ENCODE measurements around the gene CCNK. TPM values are rescaled to one million over a fixed set of nuclear protein-coding genes. Genes with fewer than 3 reads are reported as not detected.

Gene CCNK
- total RNA-seq, 1 donor from 2014 or later, result 21.9 TPM

DNA sequence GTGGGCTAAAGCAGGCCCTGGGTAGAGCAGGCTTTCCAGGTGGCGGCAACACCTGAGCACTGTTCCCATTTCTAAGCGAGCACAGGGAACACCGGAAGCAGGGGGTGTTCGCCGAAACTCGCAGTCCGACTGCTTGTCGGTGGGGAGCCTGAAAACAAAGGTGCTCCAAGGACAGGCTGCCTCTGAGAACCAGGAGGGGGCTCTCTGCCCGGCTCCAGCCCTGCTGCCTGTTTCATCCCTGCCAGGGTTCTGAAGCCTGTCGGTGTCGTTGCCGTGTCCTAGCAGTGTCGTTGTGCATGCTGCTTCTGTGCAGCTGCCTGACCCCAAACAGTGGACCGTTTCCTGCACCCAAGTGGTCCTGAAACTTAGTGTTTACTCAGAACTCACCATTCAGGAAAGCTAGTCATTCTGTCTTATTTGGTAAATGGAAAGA is 21.8 kb downstream of the CCNK start:
- Histone ChIP-seq H3K27me3 (ENCODE audit: control insufficient read depth, insufficient read depth, low read length) (no peaks in the 10 kb centered on the region), H3K4me3 (ENCODE audit: low read depth, low read length) (no peak overlapping the region), H3K36me3 (ENCODE audit: control insufficient read depth, insufficient read depth, low read length) (no peaks in the 10 kb centered on the region)
- no peak for DNase-seq (ENCODE audit: low read depth)
- TF ChIP-seq, protein P1, sequence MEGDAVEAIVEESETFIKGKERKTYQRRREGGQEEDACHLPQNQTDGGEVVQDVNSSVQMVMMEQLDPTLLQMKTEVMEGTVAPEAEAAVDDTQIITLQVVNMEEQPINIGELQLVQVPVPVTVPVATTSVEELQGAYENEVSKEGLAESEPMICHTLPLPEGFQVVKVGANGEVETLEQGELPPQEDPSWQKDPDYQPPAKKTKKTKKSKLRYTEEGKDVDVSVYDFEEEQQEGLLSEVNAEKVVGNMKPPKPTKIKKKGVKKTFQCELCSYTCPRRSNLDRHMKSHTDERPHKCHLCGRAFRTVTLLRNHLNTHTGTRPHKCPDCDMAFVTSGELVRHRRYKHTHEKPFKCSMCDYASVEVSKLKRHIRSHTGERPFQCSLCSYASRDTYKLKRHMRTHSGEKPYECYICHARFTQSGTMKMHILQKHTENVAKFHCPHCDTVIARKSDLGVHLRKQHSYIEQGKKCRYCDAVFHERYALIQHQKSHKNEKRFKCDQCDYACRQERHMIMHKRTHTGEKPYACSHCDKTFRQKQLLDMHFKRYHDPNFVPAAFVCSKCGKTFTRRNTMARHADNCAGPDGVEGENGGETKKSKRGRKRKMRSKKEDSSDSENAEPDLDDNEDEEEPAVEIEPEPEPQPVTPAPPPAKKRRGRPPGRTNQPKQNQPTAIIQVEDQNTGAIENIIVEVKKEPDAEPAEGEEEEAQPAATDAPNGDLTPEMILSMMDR (IDR thresholded peaks at IDR 0.05; ENCODE audit: insufficient read depth, low read length, poor library complexity, severe bottlenecking), result no peak

DNA sequence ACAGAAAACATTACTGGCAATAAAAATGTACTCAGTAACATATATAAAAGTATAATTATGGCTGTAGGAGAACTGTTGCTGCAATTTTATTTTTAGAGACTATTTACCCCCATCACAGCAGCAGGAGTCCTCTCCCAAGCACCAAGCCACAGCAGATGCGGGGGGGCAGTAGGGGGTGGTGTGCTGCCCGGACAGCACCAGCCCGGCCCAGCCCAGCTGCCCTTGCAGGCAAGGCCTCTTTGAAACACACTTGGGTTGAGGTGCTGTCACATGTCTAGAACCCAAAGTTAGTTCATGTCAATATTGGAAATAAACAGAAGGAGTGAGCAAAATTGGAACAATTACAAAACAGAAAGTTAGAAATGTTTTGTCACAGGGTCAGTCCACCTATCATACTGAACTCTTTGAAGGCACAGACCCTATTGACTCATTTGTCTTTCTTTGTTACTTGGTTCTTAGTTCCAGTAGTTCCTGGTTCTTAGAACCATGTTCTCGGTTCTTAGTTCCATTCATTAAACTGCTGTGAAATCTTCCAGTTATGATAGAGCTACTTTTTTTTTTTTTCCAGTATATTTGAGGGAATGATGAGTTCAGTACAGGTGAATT is 22.7 kb downstream of the CCNK start:
- Histone ChIP-seq H3K27me3 (ENCODE audit: control insufficient read depth, insufficient read depth, low read length) (no peaks in the 10 kb centered on the region), H3K36me3 (ENCODE audit: control insufficient read depth, insufficient read depth, low read length) (no peaks in the 10 kb centered on the region), H3K4me3 (ENCODE audit: low read depth, low read length) (no peak overlapping the region)
- DNase-seq (ENCODE audit: low read depth), result no peak
- TF ChIP-seq, protein P1 (IDR thresholded peaks at IDR 0.05; ENCODE audit: insufficient read depth, low read length, poor library complexity, severe bottlenecking), result no peak

DNA sequence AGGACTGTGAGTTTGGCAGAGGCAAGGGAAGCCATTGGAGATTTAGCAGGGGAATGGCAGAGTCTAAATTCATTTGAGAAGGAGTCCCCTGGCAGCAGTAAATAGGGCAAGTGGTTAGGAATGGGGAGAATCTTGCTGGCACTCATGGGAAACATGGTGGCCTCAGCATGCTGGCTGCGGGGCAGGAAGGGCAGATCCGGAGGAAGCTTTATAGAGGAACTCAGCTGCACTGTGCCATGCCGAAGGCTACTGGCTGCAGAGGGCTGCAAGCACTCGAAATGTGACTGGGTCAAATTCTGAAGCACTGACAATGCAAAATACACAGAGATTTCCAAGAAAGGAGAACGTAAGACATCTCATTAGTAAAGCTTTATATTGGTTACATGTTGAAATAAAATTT is 23.9 kb downstream of the CCNK start:
- no peaks in the 10 kb centered on the region for H3K27me3 ChIP-seq (ENCODE audit: control insufficient read depth, insufficient read depth, low read length)
- TF ChIP-seq, protein P1 (IDR thresholded peaks at IDR 0.05; ENCODE audit: insufficient read depth, low read length, poor library complexity, severe bottlenecking), result no peak
- H3K36me3 ChIP-seq (ENCODE audit: control insufficient read depth, insufficient read depth, low read length), result peaks cover 2% of the 10 kb centered on the region
- H3K4me3 ChIP-seq (ENCODE audit: low read depth, low read length), result no peak overlapping the region
- no peak for DNase-seq (ENCODE audit: low read depth)

DNA sequence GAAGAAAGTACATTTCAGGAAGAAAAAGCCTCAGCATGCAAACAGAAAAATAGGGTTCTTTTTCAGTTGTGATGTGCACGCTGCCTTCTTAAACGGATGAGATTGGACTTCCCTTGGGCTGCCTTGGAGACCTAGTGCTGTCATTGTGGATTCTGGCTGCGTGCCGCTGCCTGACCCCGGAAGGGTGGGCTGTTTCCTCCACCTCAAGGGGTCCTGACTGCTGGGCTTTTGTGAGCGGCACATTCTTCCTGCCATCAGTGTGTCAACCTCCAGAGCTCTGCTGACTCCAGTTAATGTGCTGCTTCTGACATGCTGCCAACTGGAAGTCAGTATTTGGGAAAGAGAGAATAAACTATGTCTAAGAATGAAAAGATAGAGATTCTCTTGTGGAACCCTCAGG is 25.1 kb downstream of the CCNK start:
- Histone ChIP-seq H3K4me3 (ENCODE audit: low read depth, low read length) (no peak overlapping the region), H3K27me3 (ENCODE audit: control insufficient read depth, insufficient read depth, low read length) (no peaks in the 10 kb centered on the region), H3K36me3 (ENCODE audit: control insufficient read depth, insufficient read depth, low read length) (peaks cover 2% of the 10 kb centered on the region)
- TF ChIP-seq, protein P1 (IDR thresholded peaks at IDR 0.05; ENCODE audit: insufficient read depth, low read length, poor library complexity, severe bottlenecking), result no peak
- DNase-seq (ENCODE audit: low read depth), result no peak

DNA sequence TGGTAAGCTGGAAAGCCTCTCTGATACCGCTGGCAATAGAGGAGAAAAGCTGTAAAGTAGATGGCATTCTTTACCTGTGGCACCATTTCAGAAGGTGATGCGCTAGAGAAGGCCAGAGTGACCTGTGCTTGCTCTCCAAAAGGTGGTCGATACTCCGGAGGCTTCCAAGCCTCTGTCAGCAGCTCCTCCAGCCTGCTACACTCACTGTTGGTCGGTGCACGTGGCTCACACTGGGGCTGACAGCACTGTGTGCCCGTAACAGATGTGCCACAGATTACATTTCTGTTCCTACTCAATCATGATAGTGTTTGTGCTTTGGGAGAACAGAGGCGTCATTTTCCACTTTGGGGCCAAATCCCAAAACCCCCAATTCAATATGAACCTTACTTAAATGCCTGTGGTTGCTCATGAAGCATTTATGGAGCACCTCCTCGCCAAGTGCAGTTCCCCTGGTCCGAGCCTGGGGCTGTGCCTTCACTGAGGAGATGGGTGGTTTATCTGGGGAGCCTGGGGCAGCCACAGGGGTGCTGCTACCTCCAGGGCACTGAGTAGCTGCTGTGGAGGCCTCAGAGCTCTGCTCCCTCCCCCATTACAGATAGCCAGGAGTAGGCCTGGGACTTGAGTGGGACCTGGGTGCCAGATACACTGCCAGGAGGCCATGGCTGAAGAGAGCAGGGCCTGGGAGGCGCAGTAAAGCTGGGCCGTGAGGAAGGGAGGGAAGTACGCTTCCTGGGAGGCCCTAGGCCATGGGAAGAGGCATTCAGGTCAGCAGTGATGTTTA is 26.8 kb downstream of the CCNK start:
- H3K36me3 ChIP-seq (ENCODE audit: control insufficient read depth, insufficient read depth, low read length), result peaks cover 2% of the 10 kb centered on the region
- no peaks in the 10 kb centered on the region for H3K27me3 ChIP-seq (ENCODE audit: control insufficient read depth, insufficient read depth, low read length)
- DNase-seq (ENCODE audit: low read depth), result no peak
- TF ChIP-seq, protein P1 (IDR thresholded peaks at IDR 0.05; ENCODE audit: insufficient read depth, low read length, poor library complexity, severe bottlenecking), result no peak
- H3K4me3 ChIP-seq (ENCODE audit: low read depth, low read length), result no peak overlapping the region

Measured in kidney epithelial cell (primary cell).